Globus pallidus (tissue), 1 donor: ENCODE data around the gene CHRNE.

Experiments used
- DNase-seq: peaks from one replicate; pipeline ENCODE4 v3.0.0-alpha.2; 2015; ENCODE audit warnings: low spot score

The CHRNE gene

DNA sequence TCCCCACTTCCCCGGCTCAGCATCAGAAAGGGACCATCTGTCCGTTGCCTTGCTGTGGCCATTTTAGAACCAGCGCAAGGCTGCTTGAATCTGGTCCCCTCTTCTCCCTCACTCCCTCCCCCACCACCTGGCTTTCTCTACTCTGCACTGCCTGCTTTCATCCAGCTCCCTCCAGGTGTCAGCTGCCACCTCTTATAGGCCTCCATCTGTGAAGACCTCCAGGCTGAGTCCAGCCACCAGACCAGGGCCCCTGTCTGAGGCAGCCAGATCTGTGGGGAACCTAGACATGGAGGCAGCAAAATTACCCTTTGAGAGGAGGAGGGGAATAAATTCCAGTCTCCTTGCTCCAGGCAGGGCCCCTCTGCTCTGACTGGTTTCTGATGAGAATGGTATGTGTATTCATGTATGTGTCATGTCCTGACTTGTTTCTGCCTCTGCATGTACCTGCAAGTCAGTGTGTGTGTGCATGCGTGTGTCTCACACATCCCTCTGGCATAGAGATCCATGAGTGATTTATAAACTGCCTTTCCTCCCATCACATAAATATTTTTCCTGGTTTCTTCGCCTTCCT lies 48.7 kb downstream of the CHRNE start:
- no peak for DNase-seq

DNA sequence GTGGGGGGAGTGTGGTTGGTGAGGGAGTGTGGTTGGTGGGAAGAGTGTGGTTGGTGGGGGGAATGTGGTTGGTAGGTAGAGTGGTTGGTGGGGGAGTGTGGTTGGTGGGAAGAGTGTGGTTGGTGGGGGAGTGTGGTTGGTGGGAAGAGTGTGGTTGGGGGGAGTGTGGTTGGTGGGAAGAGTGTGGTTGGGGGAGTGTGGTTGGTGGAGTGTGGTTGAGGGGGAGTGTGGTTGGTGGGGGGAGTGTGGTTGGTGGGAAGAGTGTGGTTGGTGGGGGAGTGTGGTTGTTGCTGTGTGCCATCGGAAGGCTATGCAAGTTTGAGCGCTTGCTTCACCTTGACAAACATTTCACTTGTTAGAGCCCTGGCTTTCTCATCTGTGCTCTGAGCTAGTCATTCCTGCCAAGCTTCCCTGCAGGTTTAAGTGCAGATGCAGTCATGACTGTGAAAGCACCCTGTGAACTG lies 49.7 kb downstream of the CHRNE start:
- DNase-seq: no peak

DNA sequence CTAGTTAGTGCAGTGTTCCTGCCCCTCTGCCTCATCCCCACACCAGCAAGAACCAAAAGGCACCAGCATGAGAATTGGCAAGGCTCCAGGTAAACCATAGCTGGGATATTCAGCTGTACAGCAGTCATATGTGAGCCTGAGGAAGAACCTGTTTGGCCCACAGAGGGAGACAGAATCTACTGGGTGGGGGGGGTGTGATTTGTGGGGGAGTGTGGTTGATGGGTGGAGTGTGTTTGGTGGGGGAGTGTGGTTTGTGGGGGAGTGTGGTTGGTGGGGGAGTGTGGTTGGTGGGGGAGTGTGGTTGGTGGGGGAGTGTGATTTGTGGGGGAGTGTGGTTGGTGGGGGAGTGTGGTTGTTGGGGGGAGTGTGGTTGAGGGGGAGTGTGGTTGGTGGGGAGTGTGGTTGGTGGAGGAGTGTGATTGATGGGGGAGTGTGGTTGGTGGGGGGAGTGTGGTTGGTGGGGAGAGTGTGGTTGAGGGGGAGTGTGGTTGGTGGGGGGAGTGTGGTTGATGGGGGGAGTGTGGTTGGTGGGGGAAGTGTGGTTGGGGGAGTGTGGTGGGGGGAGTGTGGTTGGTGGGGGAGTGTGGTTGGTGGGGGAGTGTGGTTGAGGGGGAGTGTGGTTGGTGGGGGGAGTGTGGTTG lies 50.2 kb downstream of the CHRNE start:
- no peak for DNase-seq

DNA sequence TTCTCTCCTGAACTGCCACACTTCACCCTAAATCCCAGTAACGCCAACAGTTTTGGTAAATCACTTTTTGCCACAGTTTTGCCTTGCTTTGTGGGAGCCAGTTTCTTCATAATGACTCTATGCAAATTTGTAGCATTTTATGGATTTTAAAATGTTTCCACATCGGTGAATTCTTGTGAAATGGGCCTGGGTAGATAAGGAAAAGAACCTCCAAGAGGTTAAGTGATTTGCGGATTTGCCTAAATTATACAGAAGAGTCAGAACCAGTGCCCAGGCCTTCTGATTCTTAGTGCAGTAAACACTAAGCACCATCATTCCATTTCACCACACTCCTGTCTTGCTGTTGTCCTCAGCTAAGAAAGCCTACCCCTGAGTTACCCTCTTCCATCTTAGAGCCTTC lies 51.8 kb downstream of the CHRNE start:
- DNase-seq: no peak

DNA sequence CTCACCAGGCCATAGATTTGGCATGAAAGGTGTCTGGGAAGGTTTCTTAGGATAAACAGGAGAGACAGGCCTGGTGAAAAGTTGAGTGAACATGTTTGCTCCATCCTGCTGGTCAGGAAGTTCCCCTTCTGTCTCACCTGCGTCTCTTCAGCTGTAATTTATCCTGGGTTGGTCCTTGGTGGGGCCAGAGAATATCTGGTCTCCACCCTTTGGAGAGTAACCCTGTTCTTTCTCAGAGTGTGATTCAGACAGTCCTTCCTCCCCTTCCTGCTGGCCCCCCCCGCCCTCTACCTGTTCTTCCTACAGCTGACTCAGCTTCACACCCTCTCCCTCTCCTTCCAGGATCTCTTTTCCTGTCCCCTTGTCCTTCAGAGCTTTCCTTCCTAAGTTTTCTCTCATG lies 52.7 kb downstream of the CHRNE start:
- DNase-seq: no peak

DNA sequence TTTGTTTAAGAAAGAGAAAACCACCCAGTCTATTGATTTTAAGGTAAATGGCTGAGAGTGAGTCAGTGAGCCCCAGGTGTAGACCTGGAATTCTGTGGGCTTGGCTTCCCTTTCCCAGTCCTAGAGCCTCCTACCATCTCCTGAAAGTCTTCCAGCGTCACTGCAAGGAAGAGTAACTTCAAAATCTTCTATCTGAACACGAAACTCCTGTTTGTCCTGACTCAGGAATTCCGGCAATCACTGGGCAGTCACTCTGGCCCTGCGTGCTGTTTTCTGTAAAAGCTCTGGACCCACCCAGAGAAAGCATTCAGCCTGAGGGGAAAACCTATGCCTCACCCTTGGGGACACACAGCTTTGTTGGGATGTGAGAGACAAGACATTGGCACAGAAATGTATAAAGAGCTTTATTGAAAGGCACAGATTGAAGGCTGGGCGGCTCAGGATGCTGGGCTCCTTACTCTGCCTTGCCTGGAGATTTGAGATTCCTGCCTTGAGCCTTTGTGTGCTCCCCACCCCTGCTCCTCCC lies 53.8 kb downstream of the CHRNE start:
- DNase-seq: no peak
